Right cardiac atrium (tissue), 5 donors: ENCODE results near the gene MOB3B. TPM values are rescaled to one million over a fixed set of nuclear protein-coding genes. Genes with fewer than 3 reads are reported as not detected.

Experiments
- ATAC-seq, 2 donors: fragments of 200-7000 bp; cut with Tn5 transposase; one replicate each; pipeline versions ENCODE4 v1.8.0 to v1.9.1; 2020; ENCODE audit warnings: moderate library complexity in 2 of 2, mild to moderate bottlenecking in 1 of 2
- DNase-seq, 3 donors: peaks; one replicate each; pipeline ENCODE4 v3.0.0-alpha.2; 2020
- H3K27ac ChIP-seq: one replicate; pipeline ENCODE4 v1.5.1; 2013; ENCODE audit warnings: mild to moderate bottlenecking, low read length, control low read depth, moderate library complexity
- H3K27me3 ChIP-seq: one replicate; pipeline ENCODE4 v1.6.1; 2013; ENCODE audit not compliant: control insufficient read depth, insufficient read depth
- H3K4me1 ChIP-seq: one replicate; pipeline ENCODE4 v1.6.1; 2013; ENCODE audit warnings: low read length; ENCODE audit not compliant: control insufficient read depth, insufficient read depth
- H3K4me3 ChIP-seq: one replicate; pipeline ENCODE4 v1.5.1; 2013; ENCODE audit warnings: low read length, control low read depth
- H3K9me3 ChIP-seq: one replicate; pipeline ENCODE4 v1.6.1; 2013; ENCODE audit warnings: low read length; ENCODE audit not compliant: control insufficient read depth
- WGBS: extraction: QIAGEN DNeasy Blood & Tissue Kit; methylation state at CpG from one replicate; pipeline ENCODE4 v1.1.7; 2013; 5-methylcytosine and 5-hydroxymethylcytosine counted together
- intact Hi-C, 4 donors: fragments of 100-400 bp; cut with DNase I; formaldehyde crosslinking; loops; one replicate each; pipeline versions ENCODE4 v1.11.0 to v1.14.0; 2022 to 2023
- polyA plus RNA-seq: library from polyadenylated mRNA; stranded (reverse); fragments of 200-250 nt; gene quantifications from one replicate; pipeline ENCODE4 v1.2.3, GENCODE V29; 2013
- total RNA-seq, 4 donors: library from RNA; stranded (reverse); fragmentation: NEBNext Ultra II Directional; extraction: Animal tissue kit (Norgen Biotek cat#: 25700); gene quantifications; one replicate each; pipeline ENCODE4 v1.2.1, GENCODE V29; 2021
- donor health status: healthy with polysubstance abuse.
- donor health status: DM: no; HTN: yes; CAD: no.
- donor health status: DM: no; HTN: no; CAD: no.
- donor health status: DM: no; HTN: yes; CAD: no; lungs with severe emphysema.
- donor health status: DM: yes; HTN: yes; CAD: no.

The MOB3B gene
- total and polyA plus RNA-seq, 5 donors: 1.1 to 2.2 (median 2.0) TPM

DNA sequence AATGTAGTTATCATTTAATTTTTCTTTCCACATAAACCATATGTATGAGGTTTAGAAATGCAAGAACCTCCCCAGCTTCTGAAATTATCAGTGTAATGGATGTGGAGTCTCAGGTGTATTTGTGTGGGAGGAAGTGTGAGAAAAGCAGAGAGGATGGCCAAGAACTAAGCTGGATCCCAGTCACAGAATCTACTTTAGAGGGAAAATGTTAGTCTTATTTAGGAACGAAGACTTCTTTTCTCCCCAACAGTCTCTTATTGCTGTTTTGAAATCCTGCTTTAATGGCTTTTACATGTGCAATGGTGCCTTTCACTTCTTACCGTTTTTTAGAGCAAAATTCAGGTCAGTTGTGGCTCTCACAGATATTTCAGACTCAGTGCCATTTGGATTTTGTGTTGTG, 235.6 kb downstream of the MOB3B start:
- WGBS: 74% methylated on average over 2 of the region's 2 CpGs
- intact Hi-C loops: no loop called here
- Histone ChIP-seq H3K4me1 (no peaks in the 10 kb centered on the region), H3K4me3 (no peak overlapping the region), H3K9me3 (no peaks in the 10 kb centered on the region), H3K27me3 (no peaks in the 10 kb centered on the region), H3K27ac (no peak overlapping the region)
- ATAC-seq (no peak), DNase-seq (no peak)

DNA sequence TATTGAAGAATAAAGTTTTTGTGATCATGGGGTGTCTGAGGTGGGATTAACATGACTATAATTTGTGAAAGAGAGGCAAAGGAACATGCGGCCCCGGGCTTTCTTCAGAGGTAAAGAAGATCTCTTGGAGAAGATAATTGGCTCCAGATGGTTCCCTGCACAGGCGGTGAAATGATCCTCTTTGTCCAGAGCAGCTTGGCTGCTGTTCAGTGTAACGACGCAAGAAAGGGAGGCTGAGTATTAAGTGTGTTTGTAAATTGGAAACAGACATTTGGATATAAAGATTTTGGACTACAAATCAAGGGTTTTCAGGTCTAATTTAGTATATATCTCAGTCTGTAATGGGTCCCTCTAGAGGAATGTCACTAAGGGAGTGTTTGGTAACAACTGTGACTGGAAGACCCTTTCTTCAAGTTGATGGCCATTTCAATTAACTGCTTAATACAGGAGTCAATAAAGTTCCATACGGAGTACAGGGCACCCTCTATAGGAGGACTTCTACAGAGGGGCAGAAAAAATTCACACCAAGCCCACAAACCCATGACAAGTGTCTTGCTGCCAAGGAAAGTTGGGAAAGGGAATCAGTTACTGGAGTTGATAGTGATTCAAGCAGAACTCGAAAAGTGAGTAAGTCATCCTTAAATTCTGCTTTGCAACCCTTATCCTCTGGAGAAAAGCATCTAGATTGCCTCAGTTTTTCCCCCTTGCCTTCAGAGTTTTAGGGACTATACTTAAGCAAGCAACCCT, 236.8 kb downstream of the MOB3B start:
- Histone ChIP-seq H3K27ac (no peak overlapping the region), H3K9me3 (no peaks in the 10 kb centered on the region), H3K27me3 (no peaks in the 10 kb centered on the region), H3K4me1 (no peaks in the 10 kb centered on the region), H3K4me3 (no peak overlapping the region)
- ATAC-seq (no peak), DNase-seq (no peak)
- intact Hi-C loops: no loop called here
- 62% methylated on average over 7 of the region's 7 CpGs for WGBS

DNA sequence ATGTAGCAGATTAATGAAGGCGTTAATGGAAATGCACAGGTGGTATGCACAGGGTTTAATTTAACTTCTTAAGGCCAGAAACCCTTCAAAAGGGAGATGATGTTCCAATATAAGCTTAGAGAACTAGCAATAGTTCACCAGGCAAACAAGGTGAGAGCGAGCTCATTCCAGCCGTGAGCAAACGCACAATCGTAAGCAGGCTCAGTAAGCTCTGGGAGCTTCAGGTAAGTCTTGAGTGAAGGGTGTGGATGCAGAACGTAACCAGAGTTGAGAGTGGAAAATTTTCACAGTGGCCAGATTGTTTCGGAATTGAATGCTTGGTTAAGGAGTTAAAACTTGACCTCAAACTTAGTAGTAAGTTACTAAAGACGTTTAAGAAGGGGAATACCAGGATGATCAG, 238.3 kb downstream of the MOB3B start:
- intact Hi-C loops: no loop called here
- DNase-seq: no peak
- H3K27me3 ChIP-seq: no peaks in the 10 kb centered on the region
- no peak for ATAC-seq
- no peaks in the 10 kb centered on the region for H3K9me3 ChIP-seq
- H3K4me1 ChIP-seq: no peaks in the 10 kb centered on the region
- 87% methylated on average over 8 of the region's 8 CpGs for WGBS
- no peak overlapping the region for H3K27ac ChIP-seq
- H3K4me3 ChIP-seq: no peak overlapping the region

DNA sequence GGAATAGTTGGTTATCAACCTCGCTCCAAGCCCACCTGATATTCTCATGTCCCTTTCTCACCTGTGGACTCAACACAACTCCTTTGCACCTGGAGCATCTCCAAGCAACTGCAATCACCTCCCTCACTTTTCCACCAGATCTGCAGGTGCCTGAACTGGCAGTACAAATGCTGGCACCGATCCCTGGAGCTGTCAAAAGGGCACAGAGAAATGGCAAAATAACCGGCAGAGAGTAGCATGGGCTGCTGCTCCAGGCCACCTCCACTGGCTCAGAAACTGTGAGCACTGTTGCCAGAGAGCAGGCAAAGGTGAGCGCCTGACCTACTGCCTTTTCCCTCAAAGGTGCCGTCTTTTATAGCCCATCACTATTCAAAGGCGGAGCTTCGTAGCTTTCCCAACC, 247.3 kb downstream of the MOB3B start:
- intact Hi-C loops: loop anchor here in 2 of 4 donors (5.0 kb wide), 1 partner anchor 250 kb away; no protein-coding TSS in a partner anchor
- no peak for DNase-seq
- 90% methylated on average over 7 of the region's 7 CpGs for WGBS
- Histone ChIP-seq H3K27ac (no peak overlapping the region), H3K9me3 (no peaks in the 10 kb centered on the region), H3K27me3 (no peaks in the 10 kb centered on the region), H3K4me3 (no peak overlapping the region), H3K4me1 (no peaks in the 10 kb centered on the region)
- ATAC-seq: no peak

DNA sequence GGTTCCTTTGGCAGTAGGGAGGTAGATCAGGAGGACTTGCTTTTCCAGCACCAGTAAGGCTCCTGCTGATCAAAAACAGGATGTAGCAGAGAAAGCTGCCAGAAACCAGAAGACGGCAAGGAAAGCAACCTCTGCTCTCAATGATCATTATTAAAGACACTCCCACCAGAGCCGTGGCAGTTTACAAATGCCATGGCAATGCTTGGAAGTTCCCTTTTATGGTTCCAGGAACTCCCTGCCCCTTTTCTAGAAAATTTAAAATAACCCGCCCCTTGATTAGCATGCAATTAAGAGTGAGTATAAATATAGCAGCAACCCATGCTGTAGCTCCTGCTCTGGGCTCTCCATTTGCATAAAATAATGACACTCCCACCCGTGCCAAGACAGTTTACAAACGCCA, 248.8 kb downstream of the MOB3B start:
- Histone ChIP-seq H3K27me3 (no peaks in the 10 kb centered on the region), H3K27ac (no peak overlapping the region), H3K9me3 (no peaks in the 10 kb centered on the region), H3K4me1 (no peaks in the 10 kb centered on the region), H3K4me3 (peak overlapping the region; percentile 10)
- DNase-seq (peak in 1 of 3 donors; percentile 43), ATAC-seq (peak; percentile 36 to 72)
- 28% methylated on average over 5 of the region's 5 CpGs for WGBS
- intact Hi-C loops: loop anchor here in 2 of 4 donors (5.0 kb wide), 1 partner anchor 249 kb away; no protein-coding TSS in a partner anchor

DNA sequence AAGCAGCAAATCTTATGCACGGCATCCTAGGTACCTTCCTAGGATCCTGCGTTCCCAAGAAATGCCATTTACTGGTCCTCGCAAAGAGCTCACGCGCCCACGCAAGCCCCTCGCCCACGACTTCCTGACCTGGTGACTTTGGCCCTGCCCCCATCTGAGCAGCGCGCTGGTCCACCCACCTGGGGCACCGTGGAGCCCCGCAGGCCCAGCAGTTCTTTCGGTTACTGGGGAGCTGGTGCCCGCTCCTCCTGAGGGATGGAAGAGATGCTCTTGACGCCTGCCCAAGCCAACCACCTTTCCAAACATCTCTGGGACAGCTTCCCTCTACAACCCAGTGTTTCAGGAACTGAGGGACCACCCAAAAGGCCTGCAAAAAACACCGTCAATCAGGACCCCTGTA, 249.4 kb downstream of the MOB3B start:
- no peak for DNase-seq
- no peaks in the 10 kb centered on the region for H3K9me3 ChIP-seq
- intact Hi-C loops: loop anchor here in 2 of 4 donors (5.0 kb wide), 1 partner anchor 248 kb away; no protein-coding TSS in a partner anchor
- no peaks in the 10 kb centered on the region for H3K4me1 ChIP-seq
- no peak overlapping the region for H3K4me3 ChIP-seq
- 85% methylated on average over 16 of the region's 16 CpGs for WGBS
- H3K27me3 ChIP-seq: no peaks in the 10 kb centered on the region
- H3K27ac ChIP-seq: no peak overlapping the region
- ATAC-seq: peak in 1 of 2 donors; percentile 16

DNA sequence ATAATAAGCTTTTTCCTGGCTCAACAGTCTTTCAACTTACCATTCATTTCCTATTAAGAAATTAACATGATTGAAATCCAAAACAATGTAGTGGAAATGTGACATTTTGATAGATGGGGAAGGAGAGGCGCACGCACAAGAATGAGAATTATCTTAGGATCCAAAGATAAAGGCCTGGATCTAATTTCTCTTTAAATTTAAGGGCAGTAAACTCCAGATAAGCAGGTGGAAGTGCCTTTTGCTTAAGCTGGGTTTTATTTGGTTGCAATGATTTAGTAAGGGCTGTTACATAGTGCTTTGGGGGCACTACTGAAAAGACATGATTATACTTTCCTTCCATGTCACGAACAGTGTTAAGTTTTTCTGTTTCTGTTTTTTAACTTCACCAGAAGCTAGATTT, 250.0 kb downstream of the MOB3B start:
- DNase-seq (no peak), ATAC-seq (no peak)
- intact Hi-C loops: loop anchor here (5.0 kb wide), 1 partner anchor 247 kb away; no protein-coding TSS in a partner anchor
- 66% methylated on average over 3 of the region's 3 CpGs for WGBS
- Histone ChIP-seq H3K4me1 (no peaks in the 10 kb centered on the region), H3K9me3 (no peaks in the 10 kb centered on the region), H3K27me3 (no peaks in the 10 kb centered on the region), H3K4me3 (no peak overlapping the region), H3K27ac (no peak overlapping the region)

DNA sequence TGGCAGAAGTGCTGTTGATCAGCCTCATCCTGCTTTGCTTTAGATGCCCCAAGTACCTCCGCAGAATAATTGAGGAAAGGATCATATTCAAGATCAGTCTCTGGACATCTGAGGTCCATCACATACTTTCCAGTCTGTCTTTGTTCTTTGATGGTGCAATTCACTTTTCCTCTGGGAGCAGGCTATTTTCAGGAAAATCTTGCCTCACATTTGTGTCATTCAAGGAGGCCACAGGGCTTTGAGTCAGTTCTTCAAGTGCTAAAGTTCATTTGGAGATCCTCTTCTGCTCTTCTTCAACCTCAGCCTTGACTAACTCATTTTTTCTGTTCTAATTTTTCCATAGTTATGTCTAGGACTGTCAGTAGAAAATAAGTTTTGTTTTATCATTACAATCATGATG, 251.2 kb downstream of the MOB3B start:
- DNase-seq (no peak), ATAC-seq (no peak)
- Histone ChIP-seq H3K27ac (no peak overlapping the region), H3K27me3 (no peaks in the 10 kb centered on the region), H3K4me1 (no peaks in the 10 kb centered on the region), H3K9me3 (no peaks in the 10 kb centered on the region), H3K4me3 (no peak overlapping the region)
- WGBS: 91% methylated on average over 1 of the region's 1 CpG
- intact Hi-C loops: loop anchor here in 2 of 4 donors (5.0 kb wide), 1 partner anchor 246 kb away; no protein-coding TSS in a partner anchor

DNA sequence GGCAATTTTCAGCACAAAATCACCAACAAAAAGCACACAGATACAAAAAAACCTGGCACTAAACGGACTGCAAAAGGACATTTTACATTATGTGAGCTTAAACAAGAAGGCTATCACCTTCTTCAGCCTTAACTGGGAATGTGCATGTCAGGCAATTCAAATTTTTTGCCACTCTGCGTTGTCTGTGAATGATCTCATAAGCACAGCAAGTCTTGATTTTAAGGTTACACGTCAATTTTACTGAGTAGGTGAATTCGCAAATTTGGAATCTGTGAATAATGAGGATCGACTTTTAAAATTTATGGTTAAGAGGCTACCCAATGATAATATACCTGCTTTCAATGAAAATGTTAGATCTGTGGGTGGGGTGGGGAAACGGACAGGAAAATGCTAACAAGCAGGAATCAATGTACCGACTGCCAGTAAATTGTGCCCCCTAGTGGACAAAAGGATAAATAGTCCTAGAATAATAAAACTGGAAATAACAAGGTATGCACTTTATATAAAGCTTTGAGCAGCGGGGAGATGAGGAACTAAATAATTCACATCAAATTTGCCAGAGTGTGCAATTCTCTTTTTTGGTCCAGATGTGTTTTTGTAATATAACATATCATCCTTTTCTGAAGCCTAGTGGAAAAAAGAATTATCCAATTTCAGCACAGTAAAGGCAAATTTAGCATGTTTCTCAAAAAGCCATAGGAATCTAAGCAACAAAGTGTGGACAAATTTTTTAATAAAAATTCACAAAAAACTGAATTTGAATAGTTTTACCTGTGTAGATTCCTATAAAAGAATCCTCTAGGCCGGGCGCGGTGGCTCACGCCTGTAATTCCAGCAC, 253.2 kb downstream of the MOB3B start:
- no peaks in the 10 kb centered on the region for H3K4me1 ChIP-seq
- ATAC-seq: peak in 1 of 2 donors; percentile 57
- no peak overlapping the region for H3K4me3 ChIP-seq
- intact Hi-C loops: loop anchor here in 2 of 4 donors (5.0 kb wide), 1 partner anchor 244 kb away; no protein-coding TSS in a partner anchor
- H3K27me3 ChIP-seq: no peaks in the 10 kb centered on the region
- 37% methylated on average over 12 of the region's 12 CpGs for WGBS
- no peak for DNase-seq
- H3K9me3 ChIP-seq: no peaks in the 10 kb centered on the region
- no peak overlapping the region for H3K27ac ChIP-seq
